ENCODE results near the gene PPM1H. TPM values are rescaled to one million over a fixed set of nuclear protein-coding genes. Genes with fewer than 3 reads are reported as not detected.

The PPM1H gene
- total and polyA plus RNA-seq, 12 donors: 0.81 to 5.5 (median 2.6) TPM

DNA sequence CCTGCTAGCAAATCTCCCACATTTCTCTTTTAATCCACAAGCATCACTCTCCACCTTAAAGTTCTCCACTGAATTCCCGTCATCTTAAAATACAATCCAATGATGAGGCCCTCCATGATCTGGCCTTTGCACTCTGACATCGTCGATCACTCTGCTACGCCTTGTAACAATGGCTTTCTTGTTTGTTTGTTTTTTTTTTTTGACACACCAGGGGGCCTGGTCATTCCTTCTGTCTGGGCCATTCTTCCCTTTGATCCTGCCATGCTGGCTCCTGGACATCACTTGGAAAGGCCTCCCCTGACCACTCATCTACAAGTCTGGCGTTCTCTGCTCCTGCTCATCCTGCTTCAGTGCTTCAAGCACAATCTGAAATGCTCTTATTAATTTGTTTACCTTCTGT is 233.5 kb downstream of the PPM1H start:
- Histone ChIP-seq H3K36me3 (replicated peaks in 1 of 2) (no peaks in the 10 kb centered on the region), H3K4me3 (no peak overlapping the region), H3K9me3 (replicated peaks in 1 of 3) (no peaks in the 10 kb centered on the region), H3K27ac (no peak overlapping the region), H3K4me1 (replicated peaks in 1 of 2) (peaks cover 0 to 23% of the 10 kb centered on the region in 2 donors), H3K27me3 (no peaks in the 10 kb centered on the region)
- intact Hi-C loops (cut with DNase I): no loop called here
- DNase-seq: no peak
- no peak for TF ChIP-seq CTCF (IDR thresholded peaks at IDR 0.05)
- TF ChIP-seq POLR2A (IDR thresholded peaks at IDR 0.05): no peak
- 89 to 94% (median 93%) methylated on average over 5 of the region's 5 CpGs for WGBS, 4 donors

GRCh38 chr12:62700091-62700880 is 234.7 kb downstream of the PPM1H start:
- H3K4me1 ChIP-seq (replicated peaks in 1 of 2): peaks cover 0 to 23% of the 10 kb centered on the region in 2 donors
- WGBS, 4 donors: 90 to 96% (median 94%) methylated on average over 5 of the region's 5 CpGs
- DNase-seq: no peak
- intact Hi-C loops (cut with DNase I): no loop called here
- no peak overlapping the region for H3K4me3 ChIP-seq
- H3K27me3 ChIP-seq: no peaks in the 10 kb centered on the region
- no peaks in the 10 kb centered on the region for H3K9me3 ChIP-seq (replicated peaks in 1 of 3)
- TF ChIP-seq CTCF (IDR thresholded peaks at IDR 0.05) (no peak), POLR2A (IDR thresholded peaks at IDR 0.05) (no peak)
- H3K27ac ChIP-seq: no peak overlapping the region
- no peaks in the 10 kb centered on the region for H3K36me3 ChIP-seq (replicated peaks in 1 of 2)

GRCh38 chr12:62698701-62699101 is 236.2 kb downstream of the PPM1H start:
- intact Hi-C loops (cut with DNase I): no loop called here
- no peak overlapping the region for H3K4me3 ChIP-seq
- H3K27ac ChIP-seq: peak overlapping the region in 1 of 5 donors; percentile 19
- no peak for DNase-seq
- no peak for TF ChIP-seq POLR2A (IDR thresholded peaks at IDR 0.05)
- no peak for TF ChIP-seq CTCF (IDR thresholded peaks at IDR 0.05)
- H3K36me3 ChIP-seq (replicated peaks in 1 of 2): no peaks in the 10 kb centered on the region
- H3K4me1 ChIP-seq (replicated peaks in 1 of 2): peaks cover 0 to 24% of the 10 kb centered on the region in 2 donors
- H3K9me3 ChIP-seq (replicated peaks in 1 of 3): no peaks in the 10 kb centered on the region
- no peaks in the 10 kb centered on the region for H3K27me3 ChIP-seq

DNA sequence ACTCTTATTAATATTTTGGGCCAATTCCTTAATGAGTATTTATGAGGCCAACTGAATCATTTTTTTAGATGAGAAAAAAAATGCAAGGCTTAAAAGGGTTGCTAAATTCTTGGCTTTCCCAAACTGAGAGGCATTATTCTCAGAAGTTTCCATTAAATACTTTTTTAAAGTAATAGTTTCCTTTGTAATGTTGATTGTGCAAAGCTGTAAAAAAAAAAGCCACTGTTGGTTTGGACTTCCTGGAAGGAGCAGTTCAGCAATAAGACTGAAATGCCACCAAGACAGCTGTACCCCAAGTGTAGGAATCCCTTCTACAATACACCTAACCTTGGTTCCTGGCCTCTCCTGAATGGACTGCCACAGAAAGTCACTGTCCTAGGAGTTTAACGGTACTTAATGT is 237.1 kb downstream of the PPM1H start:
- DNase-seq: no peak
- no peaks in the 10 kb centered on the region for H3K27me3 ChIP-seq
- peaks cover 0 to 20% of the 10 kb centered on the region in 2 donors for H3K4me1 ChIP-seq (replicated peaks in 1 of 2)
- intact Hi-C loops (cut with DNase I): no loop called here
- H3K4me3 ChIP-seq: no peak overlapping the region
- no peak for TF ChIP-seq POLR2A (IDR thresholded peaks at IDR 0.05)
- no peak for TF ChIP-seq CTCF (IDR thresholded peaks at IDR 0.05)
- H3K9me3 ChIP-seq (replicated peaks in 1 of 3): no peaks in the 10 kb centered on the region
- WGBS, 4 donors: 63 to 87% (median 79%) methylated on average over 1 of the region's 1 CpG
- H3K36me3 ChIP-seq (replicated peaks in 1 of 2): no peaks in the 10 kb centered on the region
- H3K27ac ChIP-seq: peak overlapping the region in 2 of 5 donors; percentile 19 to 60

Data from adrenal gland (tissue), 12 donors.